Hindlimb muscle (tissue), 1 donor: ENCODE results near the gene SPATA13. TPM values are rescaled to one million over a fixed set of nuclear protein-coding genes. Genes with fewer than 3 reads are reported as not detected.
"Not testable (repeated sequence)": the region's sequence is repeated elsewhere in the genome, so short reads cannot be mapped to it uniquely, and the experiment has no call there.

ENCODE experiments used
- DNase-seq: peaks from one replicate; pipeline ENCODE4 v3.0.0-alpha.2; 2013
- polyA plus RNA-seq: library from polyadenylated mRNA; unstranded; fragments of 120-200 nt; gene quantifications from one replicate; pipeline ENCODE4 v1.2.1, GENCODE V29; 2013; ENCODE audit not compliant: insufficient read length

Gene SPATA13
- 2.5 TPM for polyA plus RNA-seq

- peak; percentile 76 for DNase-seq
These were observed at the start of gene SPATA13 for GRCh38 chr13:24160458-24161009. TSS of gene SPATA13 (plus strand) at chr13:24160720. CDS start at chr13:24222930, 62,210 bp downstream.

- no peak for DNase-seq
These were observed 47.7 kb upstream of the SPATA13 start for GRCh38 chr13:24112791-24113190.

- DNase-seq = no peak
These were observed 44.8 kb upstream of the SPATA13 start for GRCh38 chr13:24115671-24116070.

GRCh38 chr13:24116131-24116530, 44.4 kb upstream of the SPATA13 start:
- DNase-seq = no peak

GRCh38 chr13:24118576-24118975, 41.9 kb upstream of the SPATA13 start:
- no peak for DNase-seq

- DNase-seq = no peak
These were observed 40.7 kb upstream of the SPATA13 start for GRCh38 chr13:24119626-24120508.

GRCh38 chr13:24122045-24122444, 38.5 kb upstream of the SPATA13 start:
- DNase-seq = not testable (repeated sequence)

GRCh38 chr13:24122569-24122968, 38.0 kb upstream of the SPATA13 start:
- DNase-seq = no peak

- no peak for DNase-seq
These were observed 36.8 kb upstream of the SPATA13 start for GRCh38 chr13:24123761-24124160.

- no peak for DNase-seq
These were observed 35.6 kb upstream of the SPATA13 start for GRCh38 chr13:24124789-24125476.

- no peak for DNase-seq
These were observed 33.3 kb upstream of the SPATA13 start for GRCh38 chr13:24127116-24127631.

GRCh38 chr13:24128112-24128511, 32.4 kb upstream of the SPATA13 start:
- DNase-seq = no peak

GRCh38 chr13:24128962-24129361, 31.6 kb upstream of the SPATA13 start:
- no peak for DNase-seq

- DNase-seq = no peak
These were observed 30.4 kb upstream of the SPATA13 start for GRCh38 chr13:24129914-24130774.

GRCh38 chr13:24131749-24132148, 28.8 kb upstream of the SPATA13 start:
- no peak for DNase-seq

- no peak for DNase-seq
These were observed 27.3 kb upstream of the SPATA13 start for GRCh38 chr13:24133021-24133795.

- no peak for DNase-seq
These were observed 26.3 kb upstream of the SPATA13 start for GRCh38 chr13:24134231-24134630.

- DNase-seq = no peak
These were observed 25.8 kb upstream of the SPATA13 start for GRCh38 chr13:24134757-24135156.

GRCh38 chr13:24135674-24136300, 24.7 kb upstream of the SPATA13 start:
- DNase-seq = no peak

- DNase-seq = no peak
These were observed 21.6 kb upstream of the SPATA13 start for GRCh38 chr13:24138911-24139310.
